ENCODE data around the gene MYOM1.

DNA sequence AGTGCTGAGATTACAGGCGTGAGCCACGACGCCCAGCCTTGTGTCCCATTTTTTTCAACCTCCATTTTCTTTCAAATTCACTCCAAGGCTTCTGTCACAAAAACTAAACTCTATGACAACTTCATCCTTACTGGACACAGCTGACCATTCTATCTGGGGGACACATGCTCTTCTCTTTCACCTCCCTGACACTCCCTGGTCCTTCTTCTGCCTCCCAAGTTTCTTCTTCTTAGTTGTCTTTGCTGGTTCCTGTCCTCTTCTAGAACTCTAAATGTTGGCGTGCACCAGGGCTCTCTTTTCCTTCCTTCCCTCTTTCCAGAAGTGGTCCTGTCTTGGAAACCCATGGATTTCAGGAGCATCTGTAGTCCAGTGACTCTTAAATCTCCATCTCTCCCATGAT, 166.7 kb downstream of the MYOM1 start:
- TF ChIP-seq EP300 (IDR thresholded peaks at IDR 0.05; ENCODE audit: borderline replicate concordance) = no peak
- TF ChIP-seq CEBPB (IDR thresholded peaks at IDR 0.05) = no peak
- TF ChIP-seq TAF1 (IDR thresholded peaks at IDR 0.05; ENCODE audit: low read depth) = no peak
- TF ChIP-seq, protein P1, sequence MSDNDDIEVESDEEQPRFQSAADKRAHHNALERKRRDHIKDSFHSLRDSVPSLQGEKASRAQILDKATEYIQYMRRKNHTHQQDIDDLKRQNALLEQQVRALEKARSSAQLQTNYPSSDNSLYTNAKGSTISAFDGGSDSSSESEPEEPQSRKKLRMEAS (IDR thresholded peaks at IDR 0.05) = no peak
- TF ChIP-seq YY1 (IDR thresholded peaks at IDR 0.05; ENCODE audit: low read depth) = no peak
- TF ChIP-seq, protein P2, sequence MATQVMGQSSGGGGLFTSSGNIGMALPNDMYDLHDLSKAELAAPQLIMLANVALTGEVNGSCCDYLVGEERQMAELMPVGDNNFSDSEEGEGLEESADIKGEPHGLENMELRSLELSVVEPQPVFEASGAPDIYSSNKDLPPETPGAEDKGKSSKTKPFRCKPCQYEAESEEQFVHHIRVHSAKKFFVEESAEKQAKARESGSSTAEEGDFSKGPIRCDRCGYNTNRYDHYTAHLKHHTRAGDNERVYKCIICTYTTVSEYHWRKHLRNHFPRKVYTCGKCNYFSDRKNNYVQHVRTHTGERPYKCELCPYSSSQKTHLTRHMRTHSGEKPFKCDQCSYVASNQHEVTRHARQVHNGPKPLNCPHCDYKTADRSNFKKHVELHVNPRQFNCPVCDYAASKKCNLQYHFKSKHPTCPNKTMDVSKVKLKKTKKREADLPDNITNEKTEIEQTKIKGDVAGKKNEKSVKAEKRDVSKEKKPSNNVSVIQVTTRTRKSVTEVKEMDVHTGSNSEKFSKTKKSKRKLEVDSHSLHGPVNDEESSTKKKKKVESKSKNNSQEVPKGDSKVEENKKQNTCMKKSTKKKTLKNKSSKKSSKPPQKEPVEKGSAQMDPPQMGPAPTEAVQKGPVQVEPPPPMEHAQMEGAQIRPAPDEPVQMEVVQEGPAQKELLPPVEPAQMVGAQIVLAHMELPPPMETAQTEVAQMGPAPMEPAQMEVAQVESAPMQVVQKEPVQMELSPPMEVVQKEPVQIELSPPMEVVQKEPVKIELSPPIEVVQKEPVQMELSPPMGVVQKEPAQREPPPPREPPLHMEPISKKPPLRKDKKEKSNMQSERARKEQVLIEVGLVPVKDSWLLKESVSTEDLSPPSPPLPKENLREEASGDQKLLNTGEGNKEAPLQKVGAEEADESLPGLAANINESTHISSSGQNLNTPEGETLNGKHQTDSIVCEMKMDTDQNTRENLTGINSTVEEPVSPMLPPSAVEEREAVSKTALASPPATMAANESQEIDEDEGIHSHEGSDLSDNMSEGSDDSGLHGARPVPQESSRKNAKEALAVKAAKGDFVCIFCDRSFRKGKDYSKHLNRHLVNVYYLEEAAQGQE (IDR thresholded peaks at IDR 0.05; ENCODE audit: low read depth) = no peak
- TF ChIP-seq RAD21 (IDR thresholded peaks at IDR 0.05; ENCODE audit: low read depth) = no peak
- TF ChIP-seq CREB1 (IDR thresholded peaks at IDR 0.05; ENCODE audit: low read depth) = no peak
- TF ChIP-seq ZBTB7A (IDR thresholded peaks at IDR 0.05; ENCODE audit: low read depth) = no peak
- no peak for TF ChIP-seq NFIC (IDR thresholded peaks at IDR 0.05)
- TF ChIP-seq, protein P3, sequence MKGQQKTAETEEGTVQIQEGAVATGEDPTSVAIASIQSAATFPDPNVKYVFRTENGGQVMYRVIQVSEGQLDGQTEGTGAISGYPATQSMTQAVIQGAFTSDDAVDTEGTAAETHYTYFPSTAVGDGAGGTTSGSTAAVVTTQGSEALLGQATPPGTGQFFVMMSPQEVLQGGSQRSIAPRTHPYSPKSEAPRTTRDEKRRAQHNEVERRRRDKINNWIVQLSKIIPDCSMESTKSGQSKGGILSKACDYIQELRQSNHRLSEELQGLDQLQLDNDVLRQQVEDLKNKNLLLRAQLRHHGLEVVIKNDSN (IDR thresholded peaks at IDR 0.05) = no peak

All from Ishikawa (cell line).